Fibroblast of lung (primary cell): ENCODE data around the gene PIH1D1. TPM values are rescaled to one million over a fixed set of nuclear protein-coding genes. Genes with fewer than 3 reads are reported as not detected.

Experiments
- DNase-seq, 2 donors: peaks; one replicate each; pipeline versions ENCODE4 v3.0.0 to v3.0.0-alpha.2; 2010; ENCODE audit warnings: low read depth in 2 of 2
- H2AFZ ChIP-seq: 2 replicates; pipeline ENCODE4 v1.5.1; 2012; ENCODE audit warnings: low read length, control low read depth, inconsistent platforms
- H3K27ac ChIP-seq: 2 replicates; pipeline ENCODE4 v1.5.1; 2011; ENCODE audit warnings: low read length, control low read depth; ENCODE audit not compliant: insufficient read depth
- H3K27me3 ChIP-seq: 2 replicates; pipeline ENCODE4 v1.5.1; 2011; ENCODE audit warnings: mild to moderate bottlenecking, low read length; ENCODE audit not compliant: control insufficient read depth, insufficient read depth
- H3K36me3 ChIP-seq: 2 replicates; pipeline ENCODE4 v1.5.1; 2011; ENCODE audit warnings: low read length; ENCODE audit not compliant: control insufficient read depth, insufficient read depth
- H3K4me1 ChIP-seq: 2 replicates; pipeline ENCODE4 v1.5.1; 2011; ENCODE audit warnings: low read length; ENCODE audit not compliant: control insufficient read depth, insufficient read depth; ENCODE audit errors: extremely low read depth
- H3K4me2 ChIP-seq: 2 replicates; pipeline ENCODE4 v1.5.1; 2011; ENCODE audit warnings: low read length, control low read depth; ENCODE audit not compliant: insufficient read depth; ENCODE audit errors: extremely low read depth
- H3K4me3 ChIP-seq, 4 experiments: fragments of 200-600 bp in 1 of 4; sonication (generic) in 1 of 4; replicated peaks in 1 of 4; 2 replicates each; pipeline ENCODE4 v1.5.1; 2011 to 2016; ENCODE audit warnings: low read length in 4 of 4, low read depth in 3 of 4, mild to moderate bottlenecking in 3 of 4, control low read depth in 2 of 4, inconsistent platforms in 1 of 4, mixed read lengths in 1 of 4; ENCODE audit not compliant: insufficient read depth in 1 of 4; ENCODE audit errors: control extremely low read depth in 1 of 4
- H3K79me2 ChIP-seq: 2 replicates; pipeline ENCODE4 v1.5.1; 2012; ENCODE audit warnings: mild to moderate bottlenecking, low read length, inconsistent platforms; ENCODE audit not compliant: control insufficient read depth, insufficient read depth
- H3K9ac ChIP-seq: 2 replicates; pipeline ENCODE4 v1.5.1; 2011; ENCODE audit warnings: mild to moderate bottlenecking, low read length, control low read depth; ENCODE audit not compliant: insufficient read depth
- H3K9me3 ChIP-seq: 2 replicates; pipeline ENCODE4 v1.5.1; 2012; ENCODE audit warnings: low read depth, low read length; ENCODE audit not compliant: control insufficient read depth, insufficient read depth
- H4K20me1 ChIP-seq: 2 replicates; pipeline ENCODE4 v1.5.1; 2011; ENCODE audit warnings: low read length; ENCODE audit not compliant: control insufficient read depth, insufficient read depth; ENCODE audit errors: extremely low read depth
- EZH2 ChIP-seq: IDR thresholded peaks from 2 replicates; pipeline ENCODE4 v1.5.1; 2012; ENCODE audit warnings: low read length, control low read depth, mild to moderate bottlenecking; ENCODE audit errors: missing control alignments
- polyA plus RNA-seq, 2 donors: library from polyadenylated mRNA; depleted of rRNA in 1 of 2; stranded (reverse) in 1 of 2; unstranded in 1 of 2; fragments of >200 nt; gene quantifications; 2 replicates each; pipeline ENCODE4 v1.2.1, GENCODE V29; 2011 to 2012; ENCODE audit warnings: missing spikeins in 1 of 2
- total RNA-seq: library from RNA; depleted of rRNA; stranded (reverse); fragments of >200 nt; gene quantifications from 2 replicates; pipeline ENCODE4 v1.2.1, GENCODE V29; 2014
- TF ChIP-seq, protein P1 (sequence below), 2 donors: IDR thresholded peaks in 1 of 2; conservative IDR thresholded peaks in 1 of 2; 1 replicate in 1 of 2; 2 replicates in 1 of 2; pipeline ENCODE4 v1.5.1; 2011 to 2012; ENCODE audit warnings: low read length in 2 of 2, control low read depth in 1 of 2, inconsistent platforms in 1 of 2, low read depth in 1 of 2, mild to moderate bottlenecking in 1 of 2

PIH1D1 gene
- total and polyA plus RNA-seq, 2 donors (not counting 1 experiment from before 2014, with no cell fraction given), result 53.8 to 94.5 TPM

DNA sequence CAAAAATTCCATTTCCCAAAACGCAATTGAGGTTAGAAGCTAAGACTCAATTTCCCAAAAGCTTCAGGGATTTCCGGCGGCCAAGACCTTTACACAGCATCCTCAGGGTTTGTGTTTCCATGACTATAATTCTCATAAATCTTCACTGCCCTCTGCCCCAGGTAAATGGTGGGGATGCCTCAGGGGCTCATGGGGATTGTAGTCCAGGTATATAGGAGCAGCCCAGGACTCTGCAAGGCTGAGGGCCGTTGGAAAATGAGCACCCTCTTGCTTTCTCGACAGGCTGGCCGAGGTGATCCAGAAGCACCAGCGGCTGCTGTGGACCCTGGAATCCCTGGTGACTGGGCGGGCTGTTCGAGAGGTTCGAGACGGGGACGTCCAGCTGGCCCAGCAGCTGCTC, 7.8 kb upstream of the PIH1D1 start:
- Histone ChIP-seq H3K9me3 (no peaks in the 10 kb centered on the region), H3K9ac (no peak overlapping the region), H3K4me2 (no peak overlapping the region), H3K27me3 (no peaks in the 10 kb centered on the region), H3K79me2 (no peaks in the 10 kb centered on the region), H2AFZ (no peak overlapping the region), H3K4me1 (no peaks in the 10 kb centered on the region), H4K20me1 (no peaks in the 10 kb centered on the region), H3K36me3 (no peaks in the 10 kb centered on the region), H3K4me3 (no peak overlapping the region), H3K27ac (no peak overlapping the region)
- TF ChIP-seq, protein P1, sequence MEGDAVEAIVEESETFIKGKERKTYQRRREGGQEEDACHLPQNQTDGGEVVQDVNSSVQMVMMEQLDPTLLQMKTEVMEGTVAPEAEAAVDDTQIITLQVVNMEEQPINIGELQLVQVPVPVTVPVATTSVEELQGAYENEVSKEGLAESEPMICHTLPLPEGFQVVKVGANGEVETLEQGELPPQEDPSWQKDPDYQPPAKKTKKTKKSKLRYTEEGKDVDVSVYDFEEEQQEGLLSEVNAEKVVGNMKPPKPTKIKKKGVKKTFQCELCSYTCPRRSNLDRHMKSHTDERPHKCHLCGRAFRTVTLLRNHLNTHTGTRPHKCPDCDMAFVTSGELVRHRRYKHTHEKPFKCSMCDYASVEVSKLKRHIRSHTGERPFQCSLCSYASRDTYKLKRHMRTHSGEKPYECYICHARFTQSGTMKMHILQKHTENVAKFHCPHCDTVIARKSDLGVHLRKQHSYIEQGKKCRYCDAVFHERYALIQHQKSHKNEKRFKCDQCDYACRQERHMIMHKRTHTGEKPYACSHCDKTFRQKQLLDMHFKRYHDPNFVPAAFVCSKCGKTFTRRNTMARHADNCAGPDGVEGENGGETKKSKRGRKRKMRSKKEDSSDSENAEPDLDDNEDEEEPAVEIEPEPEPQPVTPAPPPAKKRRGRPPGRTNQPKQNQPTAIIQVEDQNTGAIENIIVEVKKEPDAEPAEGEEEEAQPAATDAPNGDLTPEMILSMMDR (conservative IDR thresholded peaks at IDR 0.05 in 1 of 2, IDR thresholded peaks at IDR 0.05 in 1 of 2; ENCODE audit: low read depth in 1 of 2, low read length in 2 of 2), result no peak
- no peak for TF ChIP-seq EZH2
- no peak for DNase-seq

DNA sequence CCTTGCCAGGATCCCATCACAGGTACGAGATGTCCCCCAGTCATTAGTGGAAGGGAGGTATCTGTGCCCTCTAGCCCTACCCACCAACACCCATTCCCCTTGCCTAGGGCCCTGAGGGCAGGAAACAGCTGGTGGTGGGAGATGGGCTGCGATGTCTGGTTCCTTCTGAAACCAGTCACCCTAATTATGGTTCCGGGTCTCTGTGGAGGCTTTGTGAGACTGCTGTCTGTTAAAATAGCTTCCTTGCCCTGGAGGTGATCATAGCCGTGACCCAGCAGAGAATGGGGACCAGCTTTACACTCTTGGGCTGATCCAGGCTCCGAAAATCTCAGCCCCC, 6.9 kb upstream of the PIH1D1 start:
- no peaks in the 10 kb centered on the region for H3K36me3 ChIP-seq
- H3K4me3 ChIP-seq, result no peak overlapping the region
- H3K9me3 ChIP-seq, result no peaks in the 10 kb centered on the region
- peak overlapping the region; percentile 28 for H3K27ac ChIP-seq
- TF ChIP-seq, protein P1 (conservative IDR thresholded peaks at IDR 0.05 in 1 of 2, IDR thresholded peaks at IDR 0.05 in 1 of 2; ENCODE audit: low read depth in 1 of 2, low read length in 2 of 2), result no peak
- no peak for TF ChIP-seq EZH2
- H3K27me3 ChIP-seq, result no peaks in the 10 kb centered on the region
- no peaks in the 10 kb centered on the region for H4K20me1 ChIP-seq
- no peaks in the 10 kb centered on the region for H3K79me2 ChIP-seq
- no peak for DNase-seq
- H3K9ac ChIP-seq, result no peak overlapping the region
- H3K4me2 ChIP-seq, result no peak overlapping the region
- no peaks in the 10 kb centered on the region for H3K4me1 ChIP-seq
- H2AFZ ChIP-seq, result no peak overlapping the region

DNA sequence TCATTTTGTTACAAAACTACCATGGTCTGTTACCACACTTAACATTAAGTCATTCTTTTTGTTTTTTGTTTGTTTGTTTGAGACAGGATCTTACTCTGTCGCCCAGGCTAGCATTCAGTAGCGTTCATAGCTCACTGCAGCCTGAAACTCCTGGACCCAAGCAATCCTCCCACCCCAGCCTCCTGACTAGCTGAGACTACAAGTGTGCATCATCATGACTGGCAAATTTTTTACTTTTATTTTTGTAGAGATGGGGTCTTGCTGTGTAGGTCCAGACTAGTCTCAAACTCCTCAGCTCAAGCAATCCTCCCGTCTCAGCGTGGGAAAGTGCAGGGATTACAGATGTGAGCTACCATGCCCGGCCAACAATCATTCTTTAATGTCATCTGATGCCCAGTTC, 4.7 kb upstream of the PIH1D1 start:
- TF ChIP-seq EZH2, result no peak
- TF ChIP-seq, protein P1 (conservative IDR thresholded peaks at IDR 0.05 in 1 of 2, IDR thresholded peaks at IDR 0.05 in 1 of 2; ENCODE audit: low read depth in 1 of 2, low read length in 2 of 2), result no peak
- H3K27ac ChIP-seq, result no peak overlapping the region
- DNase-seq, result no peak
- peaks cover 2% of the 10 kb centered on the region for H3K79me2 ChIP-seq
- no peak overlapping the region for H3K9ac ChIP-seq
- H3K4me3 ChIP-seq, result no peak overlapping the region
- no peak overlapping the region for H2AFZ ChIP-seq
- no peaks in the 10 kb centered on the region for H3K4me1 ChIP-seq
- H3K9me3 ChIP-seq, result no peaks in the 10 kb centered on the region
- no peaks in the 10 kb centered on the region for H4K20me1 ChIP-seq
- no peaks in the 10 kb centered on the region for H3K27me3 ChIP-seq
- H3K4me2 ChIP-seq, result no peak overlapping the region
- no peaks in the 10 kb centered on the region for H3K36me3 ChIP-seq
